ENCODE measurements around the gene NKIRAS2. TPM values are rescaled to one million over a fixed set of nuclear protein-coding genes. Genes with fewer than 3 reads are reported as not detected.
"Not testable (repeated sequence)": the region's sequence is repeated elsewhere in the genome, so short reads cannot be mapped to it uniquely, and the experiment has no call there.

Gene NKIRAS2
- total RNA-seq, 1 donor from 2014 or later = 28.8 TPM

- Histone ChIP-seq H3K9me3 (no peaks in the 10 kb centered on the region), H3K36me3 (no peaks in the 10 kb centered on the region), H3K27ac (no peak overlapping the region), H3K4me3 (no peak overlapping the region), H3K4me1 (peaks cover 49% of the 10 kb centered on the region), H3K27me3 (no peaks in the 10 kb centered on the region)
- no peak for DNase-seq
- ATAC-seq = peak; percentile 34
- intact Hi-C loops (cut with DNase I) = no loop called here
- no peak for TF ChIP-seq CTCF (IDR thresholded peaks at IDR 0.05)
Observed at GRCh38 chr17:42010898-42011516, 8.9 kb upstream of the NKIRAS2 start.

- intact Hi-C loops (cut with DNase I); H3K36me3 ChIP-seq; DNase-seq; H3K27ac ChIP-seq; H3K27me3 ChIP-seq; H3K9me3 ChIP-seq; ATAC-seq; H3K4me3 ChIP-seq: not testable (repeated sequence)
- peaks cover 42% of the 10 kb centered on the region for H3K4me1 ChIP-seq
Observed at GRCh38 chr17:42012363-42012762, 7.5 kb upstream of the NKIRAS2 start.

- H3K27me3 ChIP-seq; H3K9me3 ChIP-seq; ATAC-seq; DNase-seq; H3K27ac ChIP-seq; intact Hi-C loops (cut with DNase I); H3K4me3 ChIP-seq; H3K36me3 ChIP-seq: not testable (repeated sequence)
- H3K4me1 ChIP-seq = peaks cover 49% of the 10 kb centered on the region
Observed at GRCh38 chr17:42013740-42014139, 6.2 kb upstream of the NKIRAS2 start.

GRCh38 chr17:42016411-42016831, 3.5 kb upstream of the NKIRAS2 start:
- Histone ChIP-seq H3K4me1 (peaks cover 42% of the 10 kb centered on the region), H3K27ac (peak overlapping the region; percentile 95), H3K4me3 (peak overlapping the region; percentile 93), H3K9me3 (no peaks in the 10 kb centered on the region), H3K27me3 (no peaks in the 10 kb centered on the region), H3K36me3 (no peaks in the 10 kb centered on the region)
- ATAC-seq (no peak), DNase-seq (no peak)
- intact Hi-C loops (cut with DNase I) = no loop called here
- no peak for TF ChIP-seq CTCF (IDR thresholded peaks at IDR 0.05)

GRCh38 chr17:42016941-42017865, 2.7 kb upstream of the NKIRAS2 start, which contains the start of gene DNAJC7:
DNAJC7 (minus strand) TSS chr17:42017439; CDS start chr17:42017416, 23 bp downstream.
- H3K36me3 ChIP-seq = peaks cover 2% of the 10 kb centered on the region
- no peaks in the 10 kb centered on the region for H3K9me3 ChIP-seq
- H3K4me1 ChIP-seq = peaks cover 42% of the 10 kb centered on the region
- TF ChIP-seq CTCF (IDR thresholded peaks at IDR 0.05) = no peak
- H3K27ac ChIP-seq = peak within 1 kb of the TSS; percentile 95
- H3K4me3 ChIP-seq = peak within 1 kb of the TSS; percentile 93
- DNase-seq = peak; percentile 96
- ATAC-seq = peak; percentile 95
- intact Hi-C loops (cut with DNase I) = no loop called here
- no peaks in the 10 kb centered on the region for H3K27me3 ChIP-seq

- H3K9me3 ChIP-seq = no peaks in the 10 kb centered on the region
- H3K4me3 ChIP-seq = peak overlapping the region; percentile 93
- intact Hi-C loops (cut with DNase I) = no loop called here
- peak overlapping the region; percentile 95 for H3K27ac ChIP-seq
- H3K4me1 ChIP-seq = peaks cover 38% of the 10 kb centered on the region
- H3K27me3 ChIP-seq = no peaks in the 10 kb centered on the region
- ATAC-seq (no peak), DNase-seq (no peak)
- H3K36me3 ChIP-seq = peaks cover 8% of the 10 kb centered on the region
- no peak for TF ChIP-seq CTCF (IDR thresholded peaks at IDR 0.05)
Observed at GRCh38 chr17:42017866-42018200, 2.1 kb upstream of the NKIRAS2 start.
